Parathyroid adenoma (tissue), 2 donors: ENCODE data around the gene CTAG1B.
"Not testable (repeated sequence)": the region's sequence is repeated elsewhere in the genome, so short reads cannot be mapped to it uniquely, and the experiment has no call there.

Experiments used
- H2AFZ ChIP-seq: fragments of 300-600 bp; sonication (generic); one replicate; pipeline ENCODE4 v1.7.0; 2017; ENCODE audit warnings: antibody characterized with exemption, mild to moderate bottlenecking
- H3K27ac ChIP-seq: fragments of 300-600 bp; sonication (generic); one replicate; pipeline ENCODE4 v1.7.0; 2017
- H3K27me3 ChIP-seq: fragments of 300-600 bp; sonication (generic); one replicate; pipeline ENCODE4 v1.7.0; 2017; ENCODE audit warnings: low read length; ENCODE audit not compliant: control insufficient read depth, insufficient read depth
- H3K36me3 ChIP-seq: fragments of 300-600 bp; sonication (generic); one replicate; pipeline ENCODE4 v1.7.0; 2017; ENCODE audit warnings: low read length; ENCODE audit not compliant: control insufficient read depth, insufficient read depth
- H3K4me1 ChIP-seq: fragments of 300-600 bp; sonication (generic); one replicate; pipeline ENCODE4 v1.7.0; 2017; ENCODE audit warnings: control low read depth
- H3K4me2 ChIP-seq: fragments of 300-600 bp; sonication (generic); one replicate; pipeline ENCODE4 v1.7.0; 2017; ENCODE audit warnings: low read length
- H3K4me3 ChIP-seq: fragments of 300-600 bp; sonication (generic); one replicate; pipeline ENCODE4 v1.7.0; 2017; ENCODE audit warnings: low read depth, low read length
- H3K79me2 ChIP-seq: fragments of 300-600 bp; sonication (generic); one replicate; pipeline ENCODE4 v1.7.0; 2017; ENCODE audit warnings: control low read depth
- H3K9ac ChIP-seq: fragments of 300-600 bp; sonication (generic); one replicate; pipeline ENCODE4 v1.7.0; 2017; ENCODE audit warnings: mild to moderate bottlenecking
- H3K9me3 ChIP-seq: fragments of 300-600 bp; sonication (generic); one replicate; pipeline ENCODE4 v1.7.0; 2017; ENCODE audit warnings: low read length; ENCODE audit not compliant: control insufficient read depth
- CTCF ChIP-seq: fragments of 300-600 bp; sonication (generic); IDR thresholded peaks from one replicate; pipeline ENCODE4 v1.7.0; 2017; ENCODE audit warnings: antibody characterized with exemption, mild to moderate bottlenecking
- donor health status: primary hyperparathyroidism.

CTAG1B gene

GRCh38 chrX:154619182-154619581, at the start of gene CTAG1B:
TSS of gene CTAG1B (minus strand) at chrX:154619282. CDS start at chrX:154619218, 64 bp downstream.
- H3K27me3 ChIP-seq, H2AFZ ChIP-seq, H3K4me2 ChIP-seq, H3K4me3 ChIP-seq, H3K27ac ChIP-seq, H3K4me1 ChIP-seq, H3K9ac ChIP-seq, H3K9me3 ChIP-seq, H3K79me2 ChIP-seq, H3K36me3 ChIP-seq: not testable (repeated sequence)

DNA sequence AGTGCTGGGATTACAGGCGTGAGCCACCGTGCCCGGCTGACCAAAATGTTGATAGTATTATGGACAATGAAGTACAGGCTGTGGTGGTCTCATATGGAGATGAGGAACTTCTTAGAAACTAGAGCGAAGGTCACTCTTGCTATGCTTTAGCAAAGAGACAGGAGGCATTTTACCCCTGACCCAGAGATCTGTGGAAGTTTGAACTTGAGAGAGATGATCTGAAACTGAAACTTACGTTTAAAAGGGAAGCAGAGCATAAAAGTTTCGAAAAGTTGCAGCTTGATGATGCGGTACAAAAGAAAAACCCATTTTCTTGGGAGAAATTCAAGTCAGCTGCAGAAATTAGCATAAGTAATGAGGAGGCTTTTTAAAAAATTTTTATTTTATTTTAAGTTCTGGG, 42.8 kb upstream of the CTAG1B start:
- H3K9ac ChIP-seq = no peak overlapping the region
- H3K36me3 ChIP-seq = no peaks in the 10 kb centered on the region
- H3K27me3 ChIP-seq = no peaks in the 10 kb centered on the region
- no peak overlapping the region for H2AFZ ChIP-seq
- H3K79me2 ChIP-seq = no peaks in the 10 kb centered on the region
- H3K27ac ChIP-seq = no peak overlapping the region
- no peaks in the 10 kb centered on the region for H3K9me3 ChIP-seq
- H3K4me2 ChIP-seq = no peak overlapping the region
- no peaks in the 10 kb centered on the region for H3K4me1 ChIP-seq
- no peak overlapping the region for H3K4me3 ChIP-seq
- TF ChIP-seq CTCF = no peak

DNA sequence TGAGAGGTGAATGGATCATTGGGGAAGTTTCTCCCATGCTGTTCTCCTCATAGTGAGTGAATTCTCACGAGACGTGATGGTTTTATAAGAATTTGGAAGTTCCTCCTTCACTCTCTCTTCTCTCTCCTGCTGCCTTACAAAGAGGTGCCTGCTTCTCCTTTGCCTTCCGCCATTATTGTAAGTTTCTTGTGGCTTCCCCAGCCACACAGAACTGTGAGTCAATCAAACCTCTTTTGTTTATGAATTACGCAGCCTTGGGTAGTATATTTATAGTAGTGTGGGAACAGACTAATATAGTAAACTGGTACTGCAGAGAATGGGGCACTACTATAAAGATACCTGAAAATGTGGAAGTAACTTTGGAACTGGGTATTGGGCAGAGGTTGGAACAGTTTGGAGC, 42.1 kb upstream of the CTAG1B start:
- Histone ChIP-seq H3K36me3 (no peaks in the 10 kb centered on the region), H2AFZ (no peak overlapping the region), H3K4me1 (no peaks in the 10 kb centered on the region), H3K27me3 (no peaks in the 10 kb centered on the region), H3K4me3 (no peak overlapping the region), H3K79me2 (no peaks in the 10 kb centered on the region), H3K27ac (no peak overlapping the region), H3K9ac (no peak overlapping the region), H3K4me2 (no peak overlapping the region), H3K9me3 (no peaks in the 10 kb centered on the region)
- no peak for TF ChIP-seq CTCF

DNA sequence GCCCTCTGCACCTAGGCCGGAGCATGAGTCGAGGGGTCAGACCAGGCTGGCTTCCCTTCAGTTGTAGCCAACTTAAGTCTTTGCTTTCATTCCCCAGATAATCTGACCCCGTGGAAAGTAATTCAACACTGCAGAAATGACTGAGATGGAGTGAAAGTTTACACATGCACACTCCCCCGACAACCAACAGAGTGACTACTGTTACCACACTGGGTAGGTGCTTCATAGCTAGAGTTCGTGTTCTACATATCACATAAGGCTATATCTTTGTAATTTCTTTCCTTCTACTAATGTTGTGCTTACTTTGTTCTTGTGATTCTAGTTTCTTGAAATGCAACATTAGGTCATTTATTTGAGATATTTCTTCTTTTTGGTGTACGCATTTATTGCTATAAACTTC, 41.5 kb upstream of the CTAG1B start:
- H2AFZ ChIP-seq = no peak overlapping the region
- H3K9me3 ChIP-seq = no peaks in the 10 kb centered on the region
- no peak overlapping the region for H3K27ac ChIP-seq
- H3K4me3 ChIP-seq = no peak overlapping the region
- no peaks in the 10 kb centered on the region for H3K36me3 ChIP-seq
- no peaks in the 10 kb centered on the region for H3K4me1 ChIP-seq
- no peak for TF ChIP-seq CTCF
- H3K79me2 ChIP-seq = no peaks in the 10 kb centered on the region
- no peak overlapping the region for H3K9ac ChIP-seq
- H3K27me3 ChIP-seq = no peaks in the 10 kb centered on the region
- no peak overlapping the region for H3K4me2 ChIP-seq

- H3K79me2 ChIP-seq = no peaks in the 10 kb centered on the region
- H3K4me2 ChIP-seq = no peak overlapping the region
- H3K4me3 ChIP-seq = no peak overlapping the region
- no peaks in the 10 kb centered on the region for H3K9me3 ChIP-seq
- H3K4me1 ChIP-seq = no peaks in the 10 kb centered on the region
- H3K36me3 ChIP-seq = no peaks in the 10 kb centered on the region
- H3K27ac ChIP-seq = no peak overlapping the region
- no peaks in the 10 kb centered on the region for H3K27me3 ChIP-seq
- H2AFZ ChIP-seq = no peak overlapping the region
- no peak for TF ChIP-seq CTCF
- no peak overlapping the region for H3K9ac ChIP-seq
These were observed 39.9 kb upstream of the CTAG1B start for GRCh38 chrX:154658957-154659356.
